Spleen (tissue), 11 donors: ENCODE data around the gene COL6A3. TPM values are rescaled to one million over a fixed set of nuclear protein-coding genes. Genes with fewer than 3 reads are reported as not detected.

ENCODE experiments used
- DNase-seq: peaks from one replicate; pipeline ENCODE4 v3.0.0-alpha.2; 2020
- H3K27ac ChIP-seq, 8 donors: fragments of 200-600 bp; sonication (generic) in 7 of 8; 1 replicate in 4 of 8; 2 replicates in 4 of 8; pipeline versions ENCODE4 v1.5.0 to v1.8.0; 2016 to 2021; ENCODE audit warnings: inconsistent platforms in 4 of 8, mild to moderate bottlenecking in 4 of 8, moderate library complexity in 1 of 8
- H3K27me3 ChIP-seq, 7 donors: fragments of 200-600 bp; sonication (generic) in 6 of 7; replicated peaks in 1 of 7; 1 replicate in 4 of 7; 2 replicates in 3 of 7; pipeline versions ENCODE4 v1.5.0 to v1.8.0; 2016 to 2021; ENCODE audit warnings: inconsistent platforms in 3 of 7, mild to moderate bottlenecking in 1 of 7
- H3K36me3 ChIP-seq, 6 donors: fragments of 200-600 bp; sonication (generic) in 5 of 6; 1 replicate in 4 of 6; 2 replicates in 2 of 6; pipeline versions ENCODE4 v1.5.0 to v1.8.0; 2016 to 2021; ENCODE audit warnings: inconsistent platforms in 2 of 6
- H3K4me1 ChIP-seq, 6 donors: fragments of 200-600 bp; sonication (generic) in 5 of 6; 1 replicate in 3 of 6; 2 replicates in 3 of 6; pipeline versions ENCODE4 v1.5.0 to v1.8.0; 2016 to 2021; ENCODE audit warnings: inconsistent platforms in 3 of 6
- H3K4me3 ChIP-seq, 8 donors: fragments of 200-600 bp; sonication (generic) in 7 of 8; 1 replicate in 4 of 8; 2 replicates in 4 of 8; pipeline versions ENCODE4 v1.5.0 to v1.8.0; 2016 to 2021; ENCODE audit warnings: inconsistent platforms in 4 of 8, mild to moderate bottlenecking in 4 of 8, moderate library complexity in 2 of 8
- H3K9me3 ChIP-seq, 8 donors: fragments of 200-600 bp; sonication (generic) in 7 of 8; 1 replicate in 4 of 8; 2 replicates in 4 of 8; pipeline versions ENCODE4 v1.5.0 to v1.8.0; 2016 to 2021; ENCODE audit warnings: inconsistent platforms in 4 of 8
- POLR2A ChIP-seq, 3 donors: fragments of 450-650 bp; IDR thresholded peaks; one replicate each; pipeline ENCODE4 v1.5.1; 2017; ENCODE audit warnings: antibody characterized with exemption in 3 of 3, mild to moderate bottlenecking in 1 of 3
- POLR2AphosphoS5 ChIP-seq, 3 donors: sonication (generic); formaldehyde crosslinking; IDR thresholded peaks; one replicate each; pipeline ENCODE4 v1.5.1; 2017; ENCODE audit warnings: antibody characterized with exemption in 3 of 3
- WGBS, 5 donors: extraction: QIAGEN DNeasy Blood & Tissue Kit in 3 of 5; methylation state at CpG; one replicate each; pipeline versions ENCODE4 v1.1.5 to v1.1.7; 2013 to 2018; 5-methylcytosine and 5-hydroxymethylcytosine counted together
- intact Hi-C: fragments of 100-400 bp; cut with DNase I; formaldehyde crosslinking; loops from one replicate; pipeline ENCODE4 v1.15.0; 2023; ENCODE audit warnings: low total_unique reads
- polyA plus RNA-seq, 3 donors: library from polyadenylated mRNA; stranded (reverse); fragments of 200-250 nt; gene quantifications; one replicate each; pipeline ENCODE4 v1.2.1, GENCODE V29; 2013
- total RNA-seq, 7 donors: library from RNA; depleted of rRNA in 3 of 7; stranded (reverse); fragments of >200 nt in 3 of 7; fragmentation: NEBNext Ultra II Directional in 4 of 7; extraction: Animal tissue kit (Norgen Biotek cat#: 25700) in 4 of 7; gene quantifications; one replicate each; pipeline versions ENCODE4 v1.1.0 to v1.2.1, GENCODE V29; 2016 to 2021
- TF ChIP-seq, protein P1 (sequence below), 11 experiments: fragments of 200-600 bp in 7 of 11; fragments of 450-650 bp in 4 of 11; sonication (generic) in 4 of 11; IDR thresholded peaks in 8 of 11; conservative IDR thresholded peaks in 3 of 11; 1 replicate in 7 of 11; 2 replicates in 4 of 11; pipeline versions ENCODE4 v1.4.0 to v1.8.0; 2016 to 2021; ENCODE audit warnings: antibody characterized with exemption in 11 of 11, inconsistent platforms in 4 of 11, mild to moderate bottlenecking in 1 of 11
- donor health status: healthy with polysubstance abuse.
- donor health status: DM: no; HTN: no; CAD: no; lungs with moderate emphysema.
- donor health status: DM: no; HTN: no; CAD: no.
- donor health status: Bipolar disorder and iron deficiency.
- donor health status: healthy.
- donor health status: DM: no; HTN: no; CAD: no.
- donor health status: DM: yes; HTN: yes; CAD: no.

The COL6A3 gene
- total and polyA plus RNA-seq, 10 donors = 8.3 to 146 (median 65.4) TPM

DNA sequence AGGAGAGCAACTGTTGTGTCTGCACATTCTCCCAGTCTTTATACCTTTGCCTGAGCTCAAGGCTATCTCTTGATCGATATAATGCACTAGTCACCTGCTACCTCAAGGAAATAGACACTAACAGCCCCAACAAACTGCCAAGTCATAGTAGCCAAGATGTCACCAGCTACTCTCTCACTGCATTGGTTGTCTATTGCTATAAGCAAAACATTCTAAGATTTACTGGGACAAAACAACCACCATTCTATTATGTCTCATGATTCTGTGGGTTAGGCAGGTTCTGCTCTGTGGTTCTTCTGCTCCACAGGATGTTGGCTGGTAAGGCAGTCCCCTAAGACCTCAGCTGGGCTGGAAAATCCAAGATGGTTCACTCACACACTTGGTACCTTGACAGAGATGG, 44.6 kb upstream of the COL6A3 start:
- no peaks in the 10 kb centered on the region for H3K36me3 ChIP-seq
- H3K4me3 ChIP-seq = no peak overlapping the region
- 68 to 86% (median 74%) methylated on average over 1 of the region's 1 CpG for WGBS, 5 donors
- TF ChIP-seq POLR2AphosphoS5 (IDR thresholded peaks at IDR 0.05) (no peak), POLR2A (IDR thresholded peaks at IDR 0.05) (no peak)
- TF ChIP-seq, protein P1, sequence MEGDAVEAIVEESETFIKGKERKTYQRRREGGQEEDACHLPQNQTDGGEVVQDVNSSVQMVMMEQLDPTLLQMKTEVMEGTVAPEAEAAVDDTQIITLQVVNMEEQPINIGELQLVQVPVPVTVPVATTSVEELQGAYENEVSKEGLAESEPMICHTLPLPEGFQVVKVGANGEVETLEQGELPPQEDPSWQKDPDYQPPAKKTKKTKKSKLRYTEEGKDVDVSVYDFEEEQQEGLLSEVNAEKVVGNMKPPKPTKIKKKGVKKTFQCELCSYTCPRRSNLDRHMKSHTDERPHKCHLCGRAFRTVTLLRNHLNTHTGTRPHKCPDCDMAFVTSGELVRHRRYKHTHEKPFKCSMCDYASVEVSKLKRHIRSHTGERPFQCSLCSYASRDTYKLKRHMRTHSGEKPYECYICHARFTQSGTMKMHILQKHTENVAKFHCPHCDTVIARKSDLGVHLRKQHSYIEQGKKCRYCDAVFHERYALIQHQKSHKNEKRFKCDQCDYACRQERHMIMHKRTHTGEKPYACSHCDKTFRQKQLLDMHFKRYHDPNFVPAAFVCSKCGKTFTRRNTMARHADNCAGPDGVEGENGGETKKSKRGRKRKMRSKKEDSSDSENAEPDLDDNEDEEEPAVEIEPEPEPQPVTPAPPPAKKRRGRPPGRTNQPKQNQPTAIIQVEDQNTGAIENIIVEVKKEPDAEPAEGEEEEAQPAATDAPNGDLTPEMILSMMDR (IDR thresholded peaks at IDR 0.05 in 8 of 11, conservative IDR thresholded peaks at IDR 0.05 in 3 of 11) = no peak
- no peaks in the 10 kb centered on the region for H3K4me1 ChIP-seq
- intact Hi-C loops = no loop called here
- no peak overlapping the region for H3K27ac ChIP-seq
- no peaks in the 10 kb centered on the region for H3K9me3 ChIP-seq
- peaks cover 0 to 41% (median 0%) of the 10 kb centered on the region in 7 donors for H3K27me3 ChIP-seq
- no peak for DNase-seq

DNA sequence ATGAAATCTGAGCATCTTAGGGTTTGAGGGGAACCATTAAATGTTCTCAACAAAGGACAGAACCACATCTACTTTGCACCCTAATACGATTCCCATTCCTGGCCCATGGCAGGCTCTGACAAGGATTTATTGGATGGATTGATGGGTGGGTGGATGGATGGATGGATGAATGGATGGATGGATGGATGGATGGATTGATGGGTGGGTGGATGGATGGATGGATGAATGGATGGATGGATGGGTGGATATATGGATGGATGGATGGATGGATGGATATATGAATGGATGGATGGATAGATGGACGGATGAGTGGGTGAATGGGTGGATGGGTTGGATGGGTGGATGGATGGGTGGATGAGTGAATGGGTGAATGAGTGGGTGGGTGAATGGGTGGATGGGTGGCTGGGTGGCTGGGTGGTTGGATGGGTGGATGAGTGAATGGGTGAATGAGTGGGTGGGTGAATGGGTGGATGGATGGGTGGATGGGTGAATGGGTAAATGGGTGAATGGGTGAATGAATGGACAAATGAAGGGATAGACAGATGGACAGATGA, 43.5 kb upstream of the COL6A3 start:
- Histone ChIP-seq H3K36me3 (no peaks in the 10 kb centered on the region), H3K4me1 (no peaks in the 10 kb centered on the region), H3K27me3 (peaks cover 0 to 51% (median 0%) of the 10 kb centered on the region in 7 donors), H3K9me3 (no peaks in the 10 kb centered on the region), H3K27ac (no peak overlapping the region), H3K4me3 (no peak overlapping the region)
- no peak for DNase-seq
- intact Hi-C loops = no loop called here
- TF ChIP-seq POLR2A (IDR thresholded peaks at IDR 0.05) = no peak
- no peak for TF ChIP-seq POLR2AphosphoS5 (IDR thresholded peaks at IDR 0.05)
- TF ChIP-seq, protein P1 (IDR thresholded peaks at IDR 0.05 in 8 of 11, conservative IDR thresholded peaks at IDR 0.05 in 3 of 11) = no peak
- WGBS, 5 donors = 87 to 97% (median 90%) methylated on average over 2 of the region's 2 CpGs

DNA sequence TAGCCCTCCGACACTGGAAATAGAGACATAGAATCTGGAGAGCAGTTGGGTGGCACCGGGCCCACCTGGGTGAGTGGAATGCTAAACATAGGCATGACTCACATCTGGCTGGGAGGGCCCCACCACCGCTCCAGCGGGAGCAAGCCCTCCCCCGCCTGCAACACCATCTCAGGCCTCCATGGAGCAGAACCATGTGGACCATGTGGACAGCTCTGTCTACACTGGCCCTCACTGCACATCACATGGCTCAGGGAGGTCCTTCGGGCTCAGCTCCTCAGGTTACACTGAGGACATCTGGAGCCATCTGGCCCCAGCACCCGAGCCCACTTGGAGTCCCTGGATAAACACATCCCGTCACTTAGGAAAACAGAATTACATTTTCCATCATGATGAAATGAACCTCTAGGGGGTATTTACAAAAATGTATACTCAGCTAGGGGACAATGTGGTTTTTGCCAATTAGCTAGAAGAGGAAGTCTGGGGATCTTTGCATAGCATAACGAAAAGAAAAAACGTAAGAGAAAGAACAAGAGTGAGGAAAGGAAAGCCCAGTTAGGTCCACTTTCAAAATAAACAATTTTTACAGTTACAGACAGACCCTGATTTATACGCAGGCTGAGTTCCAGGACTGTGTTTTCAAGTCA, 42.4 kb upstream of the COL6A3 start:
- no peak for DNase-seq
- no peaks in the 10 kb centered on the region for H3K9me3 ChIP-seq
- H3K27ac ChIP-seq = no peak overlapping the region
- 58 to 65% (median 60%) methylated on average over 8 to 11 of the region's 11 CpGs for whole genome bisulfite sequencing, 5 donors
- TF ChIP-seq, protein P1 (IDR thresholded peaks at IDR 0.05 in 8 of 11, conservative IDR thresholded peaks at IDR 0.05 in 3 of 11) = no peak
- TF ChIP-seq POLR2A (IDR thresholded peaks at IDR 0.05) = no peak
- no peak for TF ChIP-seq POLR2AphosphoS5 (IDR thresholded peaks at IDR 0.05)
- H3K4me1 ChIP-seq = peaks cover 0 to 2% (median 0%) of the 10 kb centered on the region in 6 donors
- H3K27me3 ChIP-seq = peaks cover 0 to 62% (median 0%) of the 10 kb centered on the region in 7 donors
- H3K36me3 ChIP-seq = no peaks in the 10 kb centered on the region
- no peak overlapping the region for H3K4me3 ChIP-seq
- intact Hi-C loops = no loop called here

DNA sequence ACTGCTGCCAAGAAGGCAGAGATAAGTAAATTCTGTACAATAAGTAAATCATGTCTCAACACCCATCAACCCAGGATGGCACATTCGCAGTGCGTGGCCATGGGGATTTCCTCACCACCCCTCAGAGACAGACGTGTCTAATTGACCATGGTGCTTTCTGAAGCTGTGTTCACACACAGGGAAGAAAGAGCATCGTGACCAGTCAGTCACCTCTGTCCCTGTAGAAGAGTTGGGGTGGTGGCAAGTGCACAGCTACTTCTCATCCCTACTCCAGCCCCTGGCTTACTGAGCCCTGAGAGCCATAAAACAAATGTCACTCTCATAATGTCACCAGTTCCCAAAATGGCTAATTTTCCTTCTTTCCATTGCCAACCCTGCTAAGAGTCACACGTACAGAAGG, 41.8 kb upstream of the COL6A3 start:
- Histone ChIP-seq H3K27me3 (peaks cover 0 to 65% (median 0%) of the 10 kb centered on the region in 7 donors), H3K36me3 (no peaks in the 10 kb centered on the region), H3K4me3 (no peak overlapping the region), H3K4me1 (peaks cover 0 to 8% (median 0%) of the 10 kb centered on the region in 6 donors), H3K27ac (no peak overlapping the region), H3K9me3 (no peaks in the 10 kb centered on the region)
- WGBS, 5 donors = 67 to 86% (median 75%) methylated on average over 5 of the region's 5 CpGs
- DNase-seq = no peak
- intact Hi-C loops = no loop called here
- TF ChIP-seq POLR2AphosphoS5 (IDR thresholded peaks at IDR 0.05) = no peak
- no peak for TF ChIP-seq POLR2A (IDR thresholded peaks at IDR 0.05)
- TF ChIP-seq, protein P1 (IDR thresholded peaks at IDR 0.05 in 8 of 11, conservative IDR thresholded peaks at IDR 0.05 in 3 of 11) = no peak
